Amniotic stem cell (primary cell): ENCODE data around the gene UMAD1.

ENCODE experiments used
- DNase-seq: peaks from one replicate; lab custom pipeline; 2025; lab: John Stamatoyannopoulos, UW

Gene UMAD1

GRCh38 chr7:7922684-7923385, 282.3 kb downstream of the UMAD1 start:
- DNase-seq, result no peak

- DNase-seq, result no peak
These were observed 283.3 kb downstream of the UMAD1 start for GRCh38 chr7:7923818-7924217.

GRCh38 chr7:7924303-7924702, 283.8 kb downstream of the UMAD1 start:
- no peak for DNase-seq
